Inflammatory macrophage (primary cell): ENCODE data around the gene FBXL19.
A peak's percentile ranks its signal among the peaks of the same experiment; 100 is the strongest.

Experiments used
- DNase-seq, 2 donors: peaks; one replicate each; pipeline ENCODE4 v3.0.0-alpha.2; 2020 to 2022

The FBXL19 gene

DNA sequence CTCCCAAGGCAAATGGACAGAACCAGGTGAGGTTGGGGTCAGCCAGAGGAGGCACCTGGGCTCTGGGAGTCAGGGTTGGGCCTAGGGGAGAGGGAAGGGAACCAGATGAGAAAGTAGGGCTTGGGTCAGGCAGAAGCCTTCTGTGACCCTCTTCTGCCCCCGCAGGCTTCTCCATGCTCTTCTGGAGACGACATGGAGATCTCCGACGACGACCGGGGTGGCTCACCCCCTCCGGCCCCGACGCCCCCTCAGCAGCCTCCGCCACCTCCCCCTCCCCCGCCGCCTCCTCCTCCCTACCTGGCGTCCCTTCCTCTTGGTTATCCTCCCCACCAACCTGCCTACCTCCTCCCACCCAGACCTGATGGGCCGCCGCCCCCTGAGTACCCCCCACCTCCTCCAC is 42.1 kb downstream of the FBXL19 start:
- no peak for DNase-seq

DNA sequence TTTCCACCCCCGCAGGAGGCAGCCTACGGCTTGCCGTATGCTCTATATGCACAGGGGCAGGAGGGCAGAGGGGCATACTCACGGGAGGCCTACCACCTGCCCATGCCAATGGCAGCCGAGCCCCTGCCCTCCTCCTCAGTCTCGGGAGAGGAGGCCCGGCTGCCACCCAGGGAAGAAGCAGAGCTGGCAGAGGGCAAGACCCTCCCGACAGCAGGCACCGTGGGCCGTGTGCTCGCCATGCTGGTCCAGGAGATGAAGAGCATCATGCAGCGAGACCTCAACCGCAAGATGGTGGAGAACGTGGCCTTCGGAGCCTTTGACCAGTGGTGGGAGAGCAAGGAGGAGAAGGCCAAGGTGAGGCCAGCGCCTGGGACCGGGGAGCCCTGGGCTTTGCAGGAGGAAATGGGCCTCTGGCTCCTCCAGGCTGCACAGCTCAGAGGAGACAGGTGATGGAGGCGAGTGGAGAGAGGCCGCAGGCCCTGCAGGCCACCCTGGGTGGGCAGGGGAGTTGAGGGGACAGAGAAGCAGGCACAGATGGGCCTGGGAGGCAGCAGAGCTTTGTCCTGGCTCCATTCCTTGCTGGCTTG is 42.8 kb downstream of the FBXL19 start:
- DNase-seq, result no peak

DNA sequence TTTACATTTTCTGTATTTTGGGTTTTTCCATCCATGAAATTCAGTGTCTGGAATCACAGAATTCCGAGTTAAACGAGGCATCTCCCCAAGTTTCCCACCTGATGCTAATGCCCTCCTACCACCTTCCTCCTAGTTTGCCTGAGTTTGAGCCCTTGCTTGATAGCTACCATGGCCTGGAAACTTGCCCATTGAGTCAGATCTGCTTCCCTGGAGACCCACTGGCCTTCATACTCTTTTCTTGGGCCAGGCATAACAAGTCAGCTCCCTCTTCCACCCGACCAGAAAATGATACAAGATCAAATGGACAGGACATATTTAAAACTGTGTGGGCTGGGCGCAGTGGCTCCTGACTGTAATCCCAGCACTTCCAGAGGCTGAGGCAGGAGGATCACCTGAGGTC is 44.4 kb downstream of the FBXL19 start:
- DNase-seq, result no peak

DNA sequence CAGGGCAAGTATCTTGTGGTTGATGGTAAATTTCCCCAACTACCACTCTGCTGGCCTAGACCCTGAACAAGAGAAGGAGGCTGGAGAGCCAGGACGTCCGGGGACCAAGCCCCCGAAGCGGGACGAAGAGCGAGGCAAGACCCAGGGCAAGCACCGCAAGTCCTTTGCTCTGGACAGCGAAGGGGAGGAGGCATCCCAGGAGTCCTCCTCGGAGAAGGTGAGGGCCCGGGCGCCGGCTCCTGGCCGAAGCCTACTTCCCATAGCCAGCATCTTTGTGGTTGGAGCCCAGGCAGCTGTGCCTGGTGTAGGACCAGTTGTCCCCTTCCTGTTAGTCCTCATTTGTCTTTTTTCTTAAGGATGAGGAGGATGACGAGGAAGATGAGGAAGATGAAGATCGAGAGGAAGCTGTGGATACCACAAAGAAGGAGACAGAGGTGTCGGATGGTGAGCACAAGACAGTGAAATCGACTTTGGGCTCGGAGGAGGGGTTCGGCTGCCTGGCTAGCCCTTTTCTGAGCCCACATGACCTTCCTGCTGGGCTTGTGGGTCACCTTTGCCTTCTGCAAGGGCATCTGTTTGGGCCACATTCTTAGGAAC is 46.0 kb downstream of the FBXL19 start:
- DNase-seq, result no peak

DNA sequence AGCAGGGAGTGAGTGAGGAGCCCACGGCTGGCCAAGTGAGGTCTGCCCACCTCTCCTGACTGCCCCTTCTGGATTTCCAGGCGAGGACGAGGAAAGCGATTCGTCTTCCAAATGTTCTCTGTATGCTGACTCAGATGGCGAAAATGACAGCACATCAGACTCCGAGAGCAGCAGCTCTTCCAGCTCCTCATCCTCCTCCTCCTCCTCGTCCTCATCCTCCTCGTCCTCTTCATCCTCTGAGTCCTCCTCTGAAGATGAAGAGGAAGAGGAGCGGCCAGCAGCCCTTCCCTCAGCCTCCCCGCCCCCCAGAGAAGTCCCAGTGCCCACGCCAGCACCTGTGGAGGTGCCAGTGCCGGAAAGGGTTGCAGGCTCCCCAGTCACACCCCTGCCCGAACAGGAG is 47.9 kb downstream of the FBXL19 start:
- no peak for DNase-seq

DNA sequence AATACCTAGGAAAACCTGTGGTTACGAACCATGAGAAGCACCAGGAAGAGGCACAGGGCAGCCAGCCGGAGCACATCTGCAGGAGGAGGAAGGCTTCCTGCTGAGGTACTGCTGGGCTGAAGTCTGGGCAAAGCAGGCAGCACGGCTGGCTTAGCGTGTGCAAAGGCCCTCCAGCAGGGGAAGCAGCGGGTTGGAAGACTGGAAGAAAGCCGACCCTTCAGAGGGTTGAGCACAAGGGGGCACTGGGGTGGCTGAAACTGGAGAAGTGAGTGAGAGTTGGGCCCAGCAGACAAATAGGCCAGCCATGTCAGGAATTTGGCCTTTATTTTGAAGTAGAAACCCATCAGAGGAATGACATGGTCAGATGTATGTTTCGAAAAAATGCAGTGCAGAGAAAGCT is 49.5 kb downstream of the FBXL19 start:
- DNase-seq, result no peak

DNA sequence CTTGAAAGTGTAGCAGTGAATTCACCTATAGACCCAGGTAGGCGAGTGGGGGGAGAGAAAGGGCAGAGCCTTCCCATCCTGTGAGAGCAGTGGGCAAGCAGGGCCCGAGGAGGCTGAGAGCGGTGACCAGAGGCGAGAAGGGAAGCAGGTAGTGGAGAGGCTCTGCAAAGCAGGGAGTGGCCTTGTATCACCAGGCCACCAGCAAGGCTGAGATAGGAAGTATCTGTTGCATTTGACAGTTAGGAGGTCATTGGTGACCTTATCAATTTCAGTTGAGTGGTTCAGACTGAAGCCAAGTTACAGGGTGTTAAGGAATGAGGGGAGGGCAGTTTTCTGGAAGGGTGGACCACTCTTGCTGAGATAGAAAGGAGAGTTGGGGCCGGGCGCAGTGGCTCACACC is 51.0 kb downstream of the FBXL19 start:
- no peak for DNase-seq

DNA sequence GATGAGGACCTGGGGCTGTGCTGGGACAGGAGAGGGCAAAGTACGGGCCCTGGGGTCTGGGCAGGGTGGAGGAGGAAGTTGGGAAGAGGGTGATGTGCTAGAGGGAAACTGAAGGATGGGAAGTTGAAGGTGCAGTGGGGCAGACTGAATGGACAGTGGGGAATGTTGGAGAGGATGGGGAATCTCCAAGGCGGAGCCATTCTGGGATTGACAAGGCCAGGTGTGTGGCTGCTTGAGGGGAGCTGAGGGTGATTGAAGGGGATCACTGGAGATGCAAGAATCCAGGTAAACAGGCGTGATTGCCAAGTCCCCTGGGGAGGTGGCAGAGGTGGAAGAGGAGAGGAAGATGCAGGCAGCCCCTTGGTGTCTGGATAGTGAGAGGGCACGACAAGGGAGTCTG is 53.1 kb downstream of the FBXL19 start:
- no peak for DNase-seq

DNA sequence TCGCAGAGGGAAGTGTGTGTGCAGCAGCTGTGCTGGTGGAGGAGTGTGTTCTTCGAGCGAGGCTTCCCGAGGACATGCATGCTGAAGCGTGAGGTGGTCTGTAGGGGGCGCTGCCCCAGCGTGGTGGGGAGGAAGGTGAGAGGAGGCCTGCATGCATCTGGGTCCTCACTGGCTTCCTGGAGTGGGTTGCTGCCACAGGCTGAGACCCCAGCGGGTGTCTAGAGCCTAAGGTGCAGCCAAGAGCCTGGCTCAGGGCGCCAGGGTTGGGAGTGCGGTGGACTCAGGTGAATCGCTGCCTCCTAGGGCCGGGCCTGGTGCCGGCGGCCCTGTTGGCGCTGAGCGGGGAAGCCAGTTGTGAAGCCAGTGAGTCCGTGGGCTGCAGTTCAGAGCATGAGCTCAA is 54.1 kb downstream of the FBXL19 start:
- no peak for DNase-seq

DNA sequence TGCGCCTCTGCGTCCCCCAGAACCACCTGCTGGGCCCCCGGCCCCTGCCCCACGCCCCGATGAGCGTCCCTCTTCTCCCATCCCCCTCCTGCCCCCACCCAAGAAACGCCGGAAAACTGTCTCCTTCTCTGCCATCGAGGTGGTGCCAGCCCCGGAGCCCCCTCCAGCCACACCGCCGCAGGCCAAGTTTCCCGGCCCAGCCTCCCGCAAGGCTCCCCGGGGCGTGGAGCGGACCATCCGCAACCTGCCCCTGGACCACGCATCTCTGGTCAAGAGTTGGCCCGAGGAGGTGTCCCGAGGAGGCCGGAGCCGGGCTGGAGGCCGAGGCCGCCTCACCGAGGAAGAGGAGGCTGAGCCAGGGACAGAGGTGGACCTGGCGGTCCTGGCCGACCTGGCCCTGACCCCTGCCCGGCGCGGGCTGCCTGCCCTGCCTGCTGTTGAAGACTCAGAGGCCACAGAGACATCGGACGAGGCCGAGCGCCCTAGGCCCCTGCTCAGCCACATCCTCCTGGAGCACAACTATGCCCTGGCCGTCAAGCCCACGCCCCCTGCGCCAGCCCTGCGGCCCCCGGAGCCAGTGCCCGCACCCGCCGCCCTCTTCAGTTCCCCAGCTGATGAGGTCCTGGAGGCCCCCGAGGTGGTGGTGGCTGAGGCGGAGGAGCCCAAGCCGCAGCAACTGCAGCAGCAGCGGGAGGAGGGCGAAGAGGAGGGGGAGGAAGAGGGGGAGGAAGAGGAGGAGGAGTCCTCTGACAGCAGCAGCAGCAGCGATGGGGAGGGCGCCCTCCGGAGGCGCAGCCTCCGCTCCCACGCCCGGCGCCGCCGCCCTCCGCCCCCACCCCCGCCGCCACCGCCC is 56.0 kb downstream of the FBXL19 start:
- no peak for DNase-seq

DNA sequence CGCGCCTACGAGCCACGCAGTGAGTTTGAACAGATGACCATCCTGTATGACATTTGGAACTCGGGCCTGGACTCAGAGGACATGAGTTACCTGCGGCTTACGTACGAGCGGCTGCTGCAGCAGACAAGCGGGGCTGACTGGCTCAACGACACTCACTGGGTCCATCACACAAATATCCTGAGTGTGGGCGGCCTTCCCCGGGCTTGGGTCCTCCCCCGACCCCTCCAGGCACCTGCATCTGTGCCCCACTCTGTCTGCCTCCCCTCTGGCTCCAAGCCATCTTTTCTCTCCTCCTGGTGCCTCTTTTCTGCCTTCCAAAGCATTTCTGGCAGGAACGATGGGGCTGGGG is 56.6 kb downstream of the FBXL19 start:
- no peak for DNase-seq

DNA sequence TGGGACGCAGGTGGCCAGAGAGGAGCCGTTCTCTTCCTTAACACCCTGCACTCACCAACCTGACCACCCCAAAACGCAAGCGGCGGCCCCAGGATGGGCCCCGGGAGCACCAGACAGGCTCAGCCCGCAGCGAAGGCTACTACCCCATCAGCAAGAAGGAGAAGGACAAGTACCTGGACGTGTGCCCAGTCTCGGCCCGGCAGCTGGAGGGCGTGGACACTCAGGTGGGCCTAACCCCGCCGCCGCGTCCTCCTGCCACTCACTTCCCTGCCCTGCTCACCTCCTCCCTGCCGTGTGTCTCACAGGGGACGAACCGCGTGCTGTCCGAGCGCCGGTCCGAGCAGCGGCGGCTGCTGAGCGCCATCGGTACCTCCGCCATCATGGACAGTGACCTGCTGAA is 57.1 kb downstream of the FBXL19 start:
- no peak for DNase-seq

DNA sequence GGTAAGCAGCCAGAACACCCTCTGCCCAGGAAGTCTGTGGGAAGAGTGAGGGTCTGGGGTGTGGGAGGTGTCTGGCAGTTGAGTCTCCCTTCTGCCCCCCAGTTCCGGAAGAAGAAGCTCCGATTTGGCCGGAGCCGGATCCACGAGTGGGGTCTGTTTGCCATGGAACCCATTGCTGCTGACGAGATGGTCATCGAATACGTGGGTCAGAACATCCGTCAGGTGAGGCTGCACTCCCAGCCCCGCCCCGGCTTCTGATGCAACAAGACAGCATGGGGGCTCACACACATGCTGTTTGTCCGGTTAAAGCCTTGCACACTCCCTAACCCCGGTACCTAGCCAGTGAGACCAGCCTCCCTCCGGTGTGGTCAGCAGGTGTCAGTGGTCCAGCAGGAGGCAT is 57.6 kb downstream of the FBXL19 start:
- DNase-seq, result no peak

DNA sequence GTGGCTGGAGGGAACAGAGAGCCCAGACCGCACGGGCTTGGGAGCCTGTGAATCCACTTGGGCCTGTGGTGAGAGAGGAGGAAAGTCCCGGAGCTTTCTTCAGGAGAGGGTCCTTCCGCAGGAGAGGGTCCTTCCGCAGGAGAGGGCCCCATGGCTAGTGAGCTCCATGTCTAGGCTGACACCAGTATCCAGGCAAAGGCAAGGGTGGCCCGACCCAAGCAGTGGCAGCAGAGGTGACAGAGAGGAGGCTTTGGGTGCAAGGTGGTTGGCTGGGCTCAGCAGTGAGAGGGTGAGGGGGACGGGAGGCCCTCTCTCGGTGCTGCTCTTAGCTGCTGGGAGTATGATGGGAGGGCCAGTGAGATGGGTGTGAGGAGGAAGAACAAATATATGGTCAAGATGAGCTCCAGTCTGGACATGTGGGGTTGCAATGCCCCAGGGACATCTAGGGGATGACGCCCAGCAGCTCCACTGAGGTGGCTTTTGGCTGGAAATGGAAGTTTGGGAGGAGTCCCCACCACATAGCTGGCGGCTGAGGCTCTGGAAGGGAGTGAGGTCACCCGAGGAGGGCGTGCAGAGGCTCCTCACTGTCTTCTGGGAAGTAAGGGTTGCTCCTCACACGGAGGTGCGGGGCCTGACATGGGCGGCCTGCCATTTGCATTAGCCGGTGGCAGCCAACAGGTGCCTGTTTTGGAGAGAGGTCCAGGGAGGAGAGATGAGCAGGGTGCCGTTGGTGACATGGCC is 59.3 kb downstream of the FBXL19 start:
- DNase-seq, result no peak

DNA sequence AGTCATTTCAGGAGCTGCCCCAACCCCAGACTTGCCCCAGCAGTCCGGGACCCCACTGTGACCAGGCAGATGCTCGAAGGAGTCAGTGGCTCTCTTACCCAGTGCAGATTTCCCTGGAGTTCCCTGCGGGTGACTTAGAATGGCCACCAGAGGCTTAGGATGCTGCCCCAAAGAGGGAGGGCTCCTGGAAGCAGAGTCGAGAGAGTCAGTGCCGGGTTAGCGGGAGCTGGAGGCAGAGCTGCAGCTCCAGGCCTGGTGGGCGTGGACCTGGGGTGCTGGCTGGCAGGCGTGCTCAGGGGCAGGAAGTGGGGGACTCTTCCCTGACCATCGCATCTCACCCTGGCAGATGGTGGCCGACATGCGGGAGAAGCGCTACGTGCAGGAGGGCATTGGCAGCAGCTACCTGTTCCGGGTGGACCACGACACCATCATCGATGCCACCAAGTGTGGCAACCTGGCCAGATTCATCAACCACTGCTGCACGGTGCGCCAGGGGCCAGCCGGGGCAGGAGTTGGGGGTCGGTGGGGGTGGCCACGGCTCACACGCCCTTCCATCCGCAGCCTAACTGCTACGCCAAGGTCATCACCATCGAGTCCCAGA is 60.0 kb downstream of the FBXL19 start:
- DNase-seq, result no peak

DNA sequence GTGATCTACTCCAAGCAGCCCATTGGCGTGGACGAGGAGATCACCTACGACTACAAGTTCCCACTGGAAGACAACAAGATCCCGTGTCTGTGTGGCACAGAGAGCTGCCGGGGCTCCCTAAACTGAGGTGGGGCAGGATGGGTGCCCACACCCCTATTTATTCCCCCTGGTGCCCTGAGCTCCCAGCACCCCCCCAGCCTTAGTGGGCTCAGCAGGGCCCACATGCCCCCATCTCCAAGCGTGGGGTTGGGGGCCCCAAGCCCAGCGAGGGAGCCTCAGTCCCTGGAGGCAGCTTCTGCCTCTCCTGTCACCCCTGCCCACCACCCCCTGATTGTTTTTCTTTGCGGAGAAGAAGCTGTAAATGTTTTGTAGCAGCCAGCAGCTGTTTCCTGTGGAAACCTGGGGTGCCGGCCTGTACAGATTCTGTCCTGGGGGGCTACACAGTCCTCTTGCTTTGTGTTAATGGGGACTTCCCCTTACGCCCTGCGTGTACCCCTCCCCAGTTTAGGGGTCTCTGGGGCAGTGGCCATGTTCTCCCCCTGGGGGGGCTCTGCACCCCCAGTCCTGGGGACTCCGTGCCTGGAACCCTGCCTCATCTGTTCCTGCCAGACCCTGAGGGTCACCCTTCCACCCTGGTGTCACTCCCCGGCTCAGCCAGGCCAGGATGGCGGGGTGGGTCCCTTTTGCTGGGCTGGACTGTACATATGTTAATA is 60.7 kb downstream of the FBXL19 start:
- no peak for DNase-seq

DNA sequence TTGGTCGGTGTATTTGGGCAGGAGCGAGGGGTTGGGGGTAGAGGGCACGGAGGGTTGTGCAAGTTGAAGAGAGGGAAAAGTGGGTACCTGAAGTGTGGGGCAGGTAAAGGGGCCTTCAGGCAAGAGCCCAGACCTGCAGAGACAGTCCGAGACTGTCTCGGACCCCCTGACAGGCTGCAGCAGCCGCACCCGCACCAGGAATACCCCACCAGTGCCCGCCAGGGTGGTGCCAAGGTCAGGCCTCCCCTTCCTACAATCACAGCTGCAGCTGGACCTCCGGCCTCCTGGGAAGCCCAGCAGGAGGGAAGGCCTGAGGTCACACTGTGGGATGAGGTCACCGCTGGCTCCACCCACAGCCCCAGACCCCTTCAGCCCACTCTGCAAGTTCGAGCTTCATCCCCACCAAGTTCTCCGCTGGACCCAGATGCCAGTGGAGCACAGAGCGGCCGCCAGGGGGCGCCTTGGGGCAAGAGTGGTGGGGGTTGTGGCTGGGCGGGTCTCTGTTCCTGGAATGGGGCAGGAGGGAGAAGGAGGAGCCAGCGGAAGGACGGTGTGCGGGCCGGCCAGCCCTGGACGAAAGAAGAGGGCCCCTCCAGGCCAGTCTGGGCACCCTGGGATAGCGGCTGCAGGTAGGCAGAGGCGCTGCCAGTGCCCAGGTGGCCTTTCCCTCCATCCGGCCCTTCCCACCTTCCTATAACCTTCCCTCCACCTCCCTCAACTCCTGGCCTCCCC is 61.5 kb downstream of the FBXL19 start, which contains the start of gene HSD3B7:
HSD3B7 (plus strand) TSS at position 539 of the 732 bp plus-strand sequence. CDS start 452 bp downstream, outside the sequence.
- peak; percentile 83 to 86 for DNase-seq

DNA sequence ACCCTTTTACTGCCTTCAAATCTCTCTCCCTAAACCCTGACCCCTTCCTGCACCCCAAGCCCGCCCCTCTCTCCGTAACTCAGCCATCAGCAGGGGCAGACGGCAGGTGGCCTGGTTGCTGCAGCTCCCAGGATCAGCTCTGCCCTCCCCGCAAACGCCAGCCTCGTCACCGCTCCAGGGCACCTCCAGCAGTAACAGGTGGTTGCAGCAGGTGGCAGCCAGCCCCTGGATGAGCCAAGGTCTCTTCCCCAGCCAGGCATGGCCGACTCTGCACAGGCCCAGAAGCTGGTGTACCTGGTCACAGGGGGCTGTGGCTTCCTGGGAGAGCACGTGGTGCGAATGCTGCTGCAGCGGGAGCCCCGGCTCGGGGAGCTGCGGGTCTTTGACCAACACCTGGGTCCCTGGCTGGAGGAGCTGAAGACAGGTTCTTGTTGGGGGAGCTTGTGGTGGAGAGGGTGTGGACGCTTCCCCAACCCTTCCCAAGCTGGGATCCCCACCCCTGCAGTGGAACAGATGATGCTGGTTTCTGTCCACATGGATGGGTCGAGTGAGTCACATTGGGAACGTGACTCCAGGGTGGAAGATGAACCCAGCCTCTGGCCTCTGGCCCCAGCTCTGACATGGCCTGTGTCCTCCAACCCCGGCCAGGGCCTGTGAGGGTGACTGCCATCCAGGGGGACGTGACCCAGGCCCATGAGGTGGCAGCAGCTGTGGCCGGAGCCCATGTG is 62.2 kb downstream of the FBXL19 start:
- DNase-seq, result peak in 1 of 2 donors; percentile 43

DNA sequence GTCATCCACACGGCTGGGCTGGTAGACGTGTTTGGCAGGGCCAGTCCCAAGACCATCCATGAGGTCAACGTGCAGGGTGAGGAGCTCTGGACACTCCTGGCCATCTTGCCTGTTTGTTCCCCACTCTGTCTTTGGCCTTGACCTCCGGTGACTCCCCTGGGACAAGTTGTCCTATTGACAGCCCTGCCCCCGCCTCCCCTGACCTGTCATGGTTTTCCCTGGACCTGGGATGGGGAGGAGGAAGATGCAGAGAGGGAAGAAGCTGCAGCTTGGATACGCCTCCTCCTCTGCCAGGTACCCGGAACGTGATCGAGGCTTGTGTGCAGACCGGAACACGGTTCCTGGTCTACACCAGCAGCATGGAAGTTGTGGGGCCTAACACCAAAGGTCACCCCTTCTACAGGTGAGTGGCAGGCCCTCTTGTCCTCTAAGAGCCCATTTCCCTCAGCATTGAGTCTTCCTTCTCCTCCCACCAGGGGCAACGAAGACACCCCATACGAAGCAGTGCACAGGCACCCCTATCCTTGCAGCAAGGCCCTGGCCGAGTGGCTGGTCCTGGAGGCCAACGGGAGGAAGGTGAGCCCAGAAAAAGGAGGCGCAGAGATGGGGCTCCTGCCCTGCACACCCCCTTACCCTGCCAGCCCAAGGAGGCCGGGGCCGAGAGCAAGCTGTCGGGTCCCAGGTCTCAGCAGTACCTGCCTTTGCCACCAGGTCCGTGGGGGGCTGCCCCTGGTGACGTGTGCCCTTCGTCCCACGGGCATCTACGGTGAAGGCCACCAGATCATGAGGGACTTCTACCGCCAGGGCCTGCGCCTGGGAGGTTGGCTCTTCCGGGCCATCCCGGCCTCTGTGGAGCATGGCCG is 63.0 kb downstream of the FBXL19 start:
- DNase-seq, result no peak
